IMR-90 (cell line): ENCODE results near the gene RSL1D1. TPM values are rescaled to one million over a fixed set of nuclear protein-coding genes. Genes with fewer than 3 reads are reported as not detected.
A peak's percentile ranks its signal among the peaks of the same experiment; 100 is the strongest.

Experiments used
- ATAC-seq: fragments of 200-7000 bp; cut with Tn5 transposase; 2 replicates; pipeline ENCODE4 v1.9.1; 2020; ENCODE audit warnings: low read depth, mild to moderate bottlenecking, moderate library complexity
- BruUV-seq: library from RNA; stranded (reverse); fragments of 400-500 nt; replicated peaks from 2 replicates; lab custom pipeline; 2021; lab: Mats Ljungman, UMichigan
- CTCF ChIA-PET: fragments of 300-600 bp; formaldehyde crosslinking; extraction: SDS; loops from one replicate; lab custom pipeline; 2021; ENCODE audit warnings: antibody characterized with exemption; lab: Yijun Ruan, JAX
- POLR2A ChIA-PET: fragments of 300-600 bp; sonication (Branson Sonifier 250); formaldehyde crosslinking; loops from one replicate; lab custom pipeline; 2022; ENCODE audit warnings: antibody characterized with exemption; ENCODE audit not compliant: unreplicated experiment; lab: Charles Lee
- DNase-seq: peaks from one replicate; pipeline ENCODE4 v3.0.0; 2013
- H2AFZ ChIP-seq: replicated peaks from 2 replicates; pipeline ENCODE3; 2013; ENCODE audit warnings: low read length, mild to moderate bottlenecking; ENCODE audit not compliant: poor library complexity
- H2AK5ac ChIP-seq: 2 replicates; pipeline ENCODE4 v1.6.1; 2013; ENCODE audit warnings: low read depth, low read length, inconsistent platforms
- H2AK9ac ChIP-seq: replicated peaks from 2 replicates; pipeline ENCODE3; 2013; ENCODE audit warnings: mild to moderate bottlenecking, low read depth, low read length, moderate library complexity; ENCODE audit not compliant: poor library complexity
- H2BK120ac ChIP-seq: 2 replicates; pipeline ENCODE4 v1.6.1; 2013; ENCODE audit warnings: low read depth, low read length, inconsistent platforms
- H2BK15ac ChIP-seq: 3 replicates; pipeline ENCODE4 v1.6.1; 2013; ENCODE audit warnings: low read depth, low read length, inconsistent platforms
- H2BK20ac ChIP-seq: 2 replicates; pipeline ENCODE4 v1.6.1; 2013; ENCODE audit warnings: low read depth, mild to moderate bottlenecking, inconsistent platforms, low read length, moderate library complexity
- H2BK5ac ChIP-seq: 2 replicates; pipeline ENCODE4 v1.6.1; 2013; ENCODE audit warnings: mild to moderate bottlenecking, low read depth, low read length, inconsistent platforms; ENCODE audit not compliant: poor library complexity, severe bottlenecking
- H3K14ac ChIP-seq: replicated peaks from 2 replicates; pipeline ENCODE4 v1.6.1; 2013; ENCODE audit warnings: low read depth, low read length, inconsistent platforms
- H3K18ac ChIP-seq: 2 replicates; pipeline ENCODE4 v1.6.1; 2013; ENCODE audit warnings: low read depth, low read length, control low read depth
- H3K23ac ChIP-seq: 2 replicates; pipeline ENCODE4 v1.6.1; 2013; ENCODE audit warnings: low read depth, low read length, inconsistent platforms
- H3K27ac ChIP-seq: 2 replicates; pipeline ENCODE4 v1.5.1; 2013; ENCODE audit warnings: mild to moderate bottlenecking, control low read depth, low read length; ENCODE audit not compliant: insufficient read depth
- H3K27me3 ChIP-seq: 2 replicates; pipeline ENCODE4 v1.6.1; 2013; ENCODE audit warnings: low read length; ENCODE audit not compliant: control insufficient read depth, insufficient read depth
- H3K36me3 ChIP-seq: 2 replicates; pipeline ENCODE4 v1.6.1; 2013; ENCODE audit warnings: low read length, mixed read lengths; ENCODE audit not compliant: control insufficient read depth, insufficient read depth
- H3K4ac ChIP-seq: 2 replicates; pipeline ENCODE4 v1.6.1; 2013; ENCODE audit warnings: low read depth, low read length, inconsistent platforms
- H3K4me1 ChIP-seq: 2 replicates; pipeline ENCODE4 v1.6.1; 2013; ENCODE audit warnings: low read length, mixed read lengths; ENCODE audit not compliant: control insufficient read depth, insufficient read depth
- H3K4me2 ChIP-seq: 2 replicates; pipeline ENCODE4 v1.6.1; 2013; ENCODE audit warnings: low read depth, mild to moderate bottlenecking, control low read depth, low read length, moderate library complexity
- H3K4me3 ChIP-seq: 2 replicates; pipeline ENCODE4 v1.5.1; 2013; ENCODE audit warnings: low read depth, mild to moderate bottlenecking, control low read depth, low read length, moderate library complexity; ENCODE audit not compliant: insufficient read depth
- H3K56ac ChIP-seq: 2 replicates; pipeline ENCODE4 v1.6.1; 2013; ENCODE audit warnings: low read length, inconsistent platforms; ENCODE audit not compliant: insufficient read depth; ENCODE audit errors: extremely low read depth
- H3K79me1 ChIP-seq, 2 experiments: 2 replicates each; pipeline ENCODE4 v1.6.1; 2013; ENCODE audit warnings: low read length in 2 of 2, inconsistent platforms in 1 of 2, low read depth in 1 of 2
- H3K9ac ChIP-seq: 2 replicates; pipeline ENCODE4 v1.6.1; 2013; ENCODE audit warnings: low read depth, low read length, control low read depth
- H3K9me1 ChIP-seq: 2 replicates; pipeline ENCODE4 v1.6.1; 2013; ENCODE audit warnings: low read length, inconsistent platforms; ENCODE audit not compliant: insufficient read depth
- H3K9me3 ChIP-seq: 2 replicates; pipeline ENCODE4 v1.6.1; 2013; ENCODE audit warnings: low read length; ENCODE audit not compliant: control insufficient read depth, insufficient read depth
- H4K20me1 ChIP-seq: 2 replicates; pipeline ENCODE4 v1.6.1; 2013; ENCODE audit warnings: low read length, inconsistent platforms; ENCODE audit not compliant: insufficient read depth
- H4K5ac ChIP-seq: 2 replicates; pipeline ENCODE4 v1.6.1; 2013; ENCODE audit warnings: mild to moderate bottlenecking, low read depth, low read length, control low read depth
- H4K8ac ChIP-seq, 2 experiments: 2 replicates each; pipeline ENCODE4 v1.6.1; 2013; ENCODE audit warnings: low read depth in 2 of 2, low read length in 2 of 2, control low read depth in 1 of 2, inconsistent platforms in 1 of 2
- H4K91ac ChIP-seq: 2 replicates; pipeline ENCODE4 v1.6.1; 2013; ENCODE audit warnings: low read depth, low read length, inconsistent platforms; ENCODE audit not compliant: insufficient read depth
- ELK1 ChIP-seq: fragments of 150-350 bp; IDR thresholded peaks from 2 replicates; pipeline ENCODE4 v1.6.1; 2016; ENCODE audit warnings: low read depth, mild to moderate bottlenecking, low read length, moderate library complexity, borderline replicate concordance
- MXI1 ChIP-seq: IDR thresholded peaks from 2 replicates; pipeline ENCODE4 v1.6.1; 2012; ENCODE audit warnings: low read depth, mild to moderate bottlenecking, low read length, moderate library complexity, borderline replicate concordance
- WGBS, 2 experiments: methylation state at CpG; one replicate each; pipeline versions ENCODE4 v1.1.5 to v1.1.7; 2013; ENCODE audit warnings: missing lambda C conversion rate in 2 of 2; ENCODE audit not compliant: insufficient read length in 1 of 2; ENCODE audit errors: extremely low coverage in 2 of 2; 5-methylcytosine and 5-hydroxymethylcytosine counted together
- dilution Hi-C: fragments of 300-500 bp; cut with HindIII; formaldehyde crosslinking; loops from one replicate; pipeline ENCODE4 v1.14.3; 2018; ENCODE audit warnings: low sequenced_read_pairs; ENCODE audit not compliant: unreplicated experiment
- in situ Hi-C: fragments of 300-500 bp; cut with MboI; formaldehyde crosslinking; loops from 3 replicates; pipeline ENCODE4 v1.14.3; 2019; ENCODE audit warnings: low sequenced_read_pairs, inconsistent platforms, mixed read lengths
- intact Hi-C: fragments of 100-400 bp; cut with micrococcal nuclease; formaldehyde crosslinking; loops from 2 replicates; pipeline ENCODE4 v1.10.0; 2022
- polyA plus RNA-seq, 3 experiments: library from polyadenylated mRNA; depleted of rRNA; stranded (reverse); fragments of >200 nt; gene quantifications; 2 replicates each; pipeline ENCODE4 v1.2.3, GENCODE V29; 2012; ENCODE audit warnings: low replicate concordance in 1 of 3
- total RNA-seq: library from RNA; depleted of rRNA; stranded (reverse); fragments of >200 nt; gene quantifications from 2 replicates; pipeline ENCODE4 v1.2.3, GENCODE V29; 2012

The RSL1D1 gene
- total and polyA plus RNA-seq, 2 of the 4 experiments (the other 2 are of a cell fraction) = 63.8 to 77.4 TPM

- Histone ChIP-seq H2BK120ac (peak overlapping the region; percentile 44), H3K4ac (peak overlapping the region; percentile 93), H3K79me1 (peaks cover 20 to 79% of the 10 kb centered on the region in 2 experiments), H3K18ac (peak overlapping the region; percentile 48), H2AFZ (peak overlapping the region; percentile 90), H3K4me1 (peaks cover 24% of the 10 kb centered on the region), H3K36me3 (peaks cover 3% of the 10 kb centered on the region), H3K14ac (peak overlapping the region; percentile 96), H2BK20ac (no peak overlapping the region), H3K4me2 (peak overlapping the region; percentile 69), H2AK5ac (peak overlapping the region; percentile 87), H3K9ac (peak overlapping the region; percentile 85), H4K8ac (peak overlapping the region; percentile 89 to 93), H3K9me1 (peaks cover 23% of the 10 kb centered on the region), H3K4me3 (peak overlapping the region; percentile 55), H3K9me3 (no peaks in the 10 kb centered on the region), H3K27me3 (no peaks in the 10 kb centered on the region), H4K5ac (peak overlapping the region; percentile 53), H4K91ac (peak overlapping the region; percentile 89), H2BK15ac (peak overlapping the region; percentile 46; the same call in 2 of the 3 replicates), H4K20me1 (peaks cover 37% of the 10 kb centered on the region), H3K56ac (peak overlapping the region; percentile 78), H3K23ac (peak overlapping the region; percentile 95), H3K27ac (peak overlapping the region; percentile 85), H2BK5ac (peak overlapping the region; percentile 82), H2AK9ac (peak overlapping the region; percentile 98)
- BruUV-seq = no TSS peak
- ATAC-seq (peak; percentile 33), DNase-seq (peak; percentile 44)
- TF ChIP-seq ELK1 (no peak), MXI1 (peak; percentile 24; the same call in 1 of the 2 replicates)
- in situ Hi-C loops (no loop called here), intact Hi-C loops (no loop called here), dilution Hi-C loops (no loop called here)
- WGBS, 2 experiments = 3% methylated on average over 20 of the region's 93 CpGs; no CpG with 5 or more reads in 1 of the 2 experiments
- POLR2A ChIA-PET = interaction anchor here (0.7 to 1.1 kb wide), 2 partner anchors 209 to 1213 kb away, joined by 5 to 9 read pairs; no protein-coding TSS in a partner anchor
- CTCF ChIA-PET = interaction anchor here (0.7 to 1.6 kb wide), 8 partner anchors 9 to 38 kb away, joined by 3 to 8 read pairs (median 5); no protein-coding TSS in a partner anchor
These were observed 54.8 kb downstream of the RSL1D1 start for GRCh38 chr16:11796227-11797165.
